ENCODE data around the gene ADNP.
"Not testable (repeated sequence)": the region's sequence is repeated elsewhere in the genome, so short reads cannot be mapped to it uniquely, and the experiment has no call there.

The ADNP gene

GRCh38 chr20:50931306-50932015 is at the start of gene ADNP:
Gene ADNP, minus strand, starts transcription at chr20:50931437. Its CDS starts 27,441 bp downstream, at chr20:50903996.
- peak; percentile 78 for DNase-seq (ENCODE audit: low read depth)

- DNase-seq (ENCODE audit: low read depth), result no peak
Observed at GRCh38 chr20:50980071-50980681, 48.9 kb upstream of the ADNP start.

- DNase-seq (ENCODE audit: low read depth), result not testable (repeated sequence)
Observed at GRCh38 chr20:50978533-50978932, 47.3 kb upstream of the ADNP start.

DNA sequence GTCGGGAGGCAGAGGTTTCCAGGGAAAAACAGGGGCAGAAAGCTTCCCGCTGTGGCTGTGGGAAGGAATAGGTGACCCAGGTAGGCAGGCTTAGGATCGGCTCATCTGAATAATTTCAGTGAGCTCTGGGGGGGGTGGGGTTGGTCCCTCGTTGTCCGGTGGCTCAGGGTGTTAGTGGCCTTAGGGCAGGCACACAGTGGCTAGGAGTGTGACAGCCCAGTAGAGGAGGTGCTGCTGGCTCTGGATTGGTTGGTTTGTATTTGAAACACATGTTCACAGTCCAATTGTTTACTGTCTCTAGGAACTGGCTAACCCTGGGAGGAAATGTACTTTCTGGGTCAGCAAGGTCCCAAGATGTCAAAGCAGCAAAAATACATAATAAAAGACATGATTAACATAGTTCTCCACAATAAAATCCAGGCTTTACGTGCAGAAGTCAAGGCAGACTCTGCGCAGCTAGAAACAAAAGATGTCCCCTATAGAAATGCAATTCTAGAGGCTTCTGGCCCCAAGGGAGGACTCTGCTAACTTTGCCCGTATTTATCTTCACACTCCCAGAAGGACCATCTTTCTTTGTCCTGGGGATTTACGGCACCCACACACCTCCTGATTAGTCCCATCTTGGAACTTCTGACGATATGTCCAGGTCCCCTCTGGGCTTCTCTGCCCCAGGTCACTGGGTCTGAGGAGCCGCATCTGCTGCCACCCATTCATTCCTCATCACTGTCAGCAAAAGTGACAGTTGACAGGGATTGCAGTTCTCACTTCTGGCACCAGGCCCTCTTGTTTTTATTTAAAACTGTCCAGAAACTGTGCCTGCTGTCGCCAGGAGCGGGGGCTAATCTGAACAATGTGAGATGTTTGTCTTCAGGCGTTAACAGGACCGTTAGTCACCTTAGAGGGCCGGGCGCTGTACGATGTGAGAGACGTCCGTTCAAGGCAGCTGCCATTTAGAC is 46.1 kb upstream of the ADNP start:
- DNase-seq (ENCODE audit: low read depth), result no peak

- DNase-seq (ENCODE audit: low read depth), result no peak
Observed at GRCh38 chr20:50975701-50976330, 44.6 kb upstream of the ADNP start.

- DNase-seq (ENCODE audit: low read depth), result no peak
Observed at GRCh38 chr20:50969912-50970311, 38.7 kb upstream of the ADNP start.

DNA sequence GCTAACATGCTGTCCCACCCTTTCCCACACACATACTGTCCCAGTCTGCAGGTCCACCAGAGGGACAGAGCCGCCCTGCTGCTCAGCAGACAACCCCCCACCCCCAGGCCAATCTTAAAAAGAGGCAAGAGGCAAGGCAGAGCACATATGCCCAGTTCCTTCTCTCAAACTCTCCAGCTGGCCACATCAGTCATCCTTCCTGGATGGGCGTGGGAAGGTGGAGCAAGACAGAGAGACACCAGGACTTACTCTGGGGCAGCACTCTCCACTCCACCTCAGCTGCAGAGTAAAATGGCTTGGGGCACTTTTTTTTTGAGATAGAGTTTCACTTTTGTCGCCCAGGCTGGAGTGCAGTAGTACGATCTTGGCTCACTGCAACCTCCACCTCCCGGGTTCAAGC is 38.2 kb upstream of the ADNP start:
- no peak for DNase-seq (ENCODE audit: low read depth)

- no peak for DNase-seq (ENCODE audit: low read depth)
Observed at GRCh38 chr20:50968289-50968688, 37.1 kb upstream of the ADNP start.

DNA sequence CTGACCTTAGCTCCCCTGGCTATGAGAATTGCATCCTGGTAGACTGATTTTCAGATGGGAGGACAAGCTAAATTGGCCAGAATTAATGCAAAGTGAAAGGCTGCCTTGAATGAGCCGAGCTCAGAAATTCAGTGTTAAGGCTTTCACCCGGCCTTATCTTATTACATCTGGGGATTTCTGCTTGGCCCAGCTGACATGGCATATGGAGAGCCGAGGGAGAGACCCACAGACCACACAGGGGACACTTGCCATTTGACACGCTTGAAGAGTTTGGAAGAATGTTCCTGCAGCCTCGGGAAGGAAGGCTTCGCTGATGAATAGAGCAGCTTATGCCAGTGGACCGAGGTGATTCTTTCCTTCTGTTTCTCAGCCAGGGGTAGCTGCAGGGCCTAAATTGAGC is 36.3 kb upstream of the ADNP start:
- DNase-seq (ENCODE audit: low read depth), result no peak

DNA sequence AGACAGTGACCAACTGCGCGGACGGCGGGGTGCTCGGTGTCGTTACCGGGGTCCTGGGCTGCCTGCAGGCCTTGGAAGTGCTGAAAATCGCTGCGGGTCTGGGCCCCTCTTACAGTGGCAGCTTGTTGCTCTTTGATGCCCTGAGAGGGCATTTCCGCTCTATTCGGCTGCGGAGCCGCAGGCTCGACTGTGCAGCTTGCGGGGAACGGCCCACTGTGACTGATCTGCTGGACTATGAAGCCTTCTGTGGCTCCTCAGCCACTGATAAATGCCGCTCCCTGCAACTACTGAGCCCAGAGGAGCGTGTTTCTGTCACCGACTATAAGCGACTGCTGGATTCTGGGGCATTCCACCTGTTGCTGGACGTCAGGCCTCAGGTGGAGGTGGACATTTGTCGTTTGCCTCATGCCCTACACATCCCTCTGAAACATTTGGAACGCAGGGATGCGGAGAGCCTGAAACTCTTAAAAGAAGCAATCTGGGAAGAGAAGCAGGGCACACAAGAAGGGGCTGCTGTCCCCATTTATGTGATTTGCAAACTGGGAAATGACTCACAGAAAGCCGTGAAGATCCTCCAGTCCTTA is 28.4 kb upstream of the ADNP start:
- no peak for DNase-seq (ENCODE audit: low read depth)

GRCh38 chr20:50958615-50959542 is 27.6 kb upstream of the ADNP start, which contains the start of gene MOCS3:
Gene MOCS3, plus strand, starts transcription at chr20:50958818. Its CDS starts 25 bp downstream, at chr20:50958843.
- peak; percentile 79 for DNase-seq (ENCODE audit: low read depth)

GRCh38 chr20:50957798-50958614 is 26.8 kb upstream of the ADNP start, which contains the start of gene DPM1:
Gene DPM1, minus strand, starts transcription at chr20:50958532. Its CDS starts 9 bp downstream, at chr20:50958523.
- DNase-seq (ENCODE audit: low read depth), result peak; percentile 80

GRCh38 chr20:50957276-50957675 is 26.0 kb upstream of the ADNP start:
- DNase-seq (ENCODE audit: low read depth), result no peak

DNA sequence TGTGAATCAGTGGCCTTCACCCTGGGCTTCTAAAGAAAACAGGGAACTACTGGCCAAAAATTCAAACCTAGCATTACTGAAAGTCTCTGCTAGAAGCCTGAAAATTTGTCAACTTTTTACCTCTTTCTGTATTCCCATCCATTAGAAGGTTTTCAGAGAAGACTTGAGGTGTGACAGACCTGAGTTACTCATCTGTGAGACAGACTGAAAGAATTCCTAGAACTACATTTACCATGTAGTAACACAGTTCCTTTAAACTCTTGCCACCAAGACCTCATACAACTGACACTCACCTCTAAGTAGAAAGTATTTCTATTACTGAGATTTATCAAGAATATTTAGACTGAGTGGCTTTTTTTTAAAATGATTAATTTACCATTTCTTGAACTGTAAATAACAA is 22.6 kb upstream of the ADNP start:
- DNase-seq (ENCODE audit: low read depth), result no peak

DNA sequence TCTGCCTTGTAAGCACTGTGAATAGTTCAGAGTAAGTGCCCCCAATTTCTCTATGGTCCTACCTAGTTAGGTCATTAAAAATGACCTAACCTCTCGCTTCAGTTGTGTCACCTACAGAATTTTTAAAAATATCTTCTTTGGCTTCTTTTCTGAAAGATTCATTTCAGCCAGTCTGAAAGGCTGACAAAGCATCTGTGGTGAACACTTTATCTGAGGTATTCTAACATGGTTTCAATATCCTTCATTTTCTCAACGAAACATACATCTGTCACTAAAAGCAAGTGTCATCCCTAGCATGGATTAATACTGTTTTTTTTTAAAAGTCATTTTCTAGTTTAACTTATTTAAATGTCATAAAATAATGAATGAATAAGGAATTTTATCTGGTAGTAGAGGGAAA is 22.0 kb upstream of the ADNP start:
- no peak for DNase-seq (ENCODE audit: low read depth)

GRCh38 chr20:50948132-50948785 is 17.0 kb upstream of the ADNP start:
- no peak for DNase-seq (ENCODE audit: low read depth)

- no peak for DNase-seq (ENCODE audit: low read depth)
Observed at GRCh38 chr20:50943069-50943468, 11.8 kb upstream of the ADNP start.

- DNase-seq (ENCODE audit: low read depth), result no peak
Observed at GRCh38 chr20:50933589-50933988, 2.4 kb upstream of the ADNP start.

DNA sequence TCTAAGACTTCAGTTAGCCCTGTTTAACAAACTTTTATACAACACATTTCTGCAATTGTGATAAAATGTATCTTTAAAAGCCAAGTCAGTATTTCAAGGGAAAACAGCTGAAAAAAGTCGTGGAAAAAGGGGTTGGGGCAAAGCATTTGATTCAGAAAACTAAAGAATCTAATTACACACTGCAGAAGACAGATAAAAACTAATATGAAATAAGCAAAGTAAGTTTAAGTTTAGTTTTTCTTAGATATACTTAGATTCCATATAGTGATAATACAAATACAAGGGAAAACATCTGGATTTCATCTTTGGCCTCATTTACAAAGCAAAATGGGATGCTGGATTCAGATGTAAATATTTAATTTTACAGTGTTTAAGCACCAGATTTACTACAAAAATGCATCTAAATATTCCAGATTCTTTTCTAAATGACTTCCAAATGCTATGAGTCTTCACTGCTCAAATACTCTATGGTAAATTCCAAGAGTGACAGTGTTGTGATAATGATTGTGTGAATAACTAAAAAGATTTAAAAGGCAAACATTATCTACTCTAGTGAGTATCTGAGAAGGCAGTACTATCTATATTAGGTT is 1.5 kb upstream of the ADNP start:
- no peak for DNase-seq (ENCODE audit: low read depth)

All from T-helper 22 cell (primary cell).